ENCODE results near the gene ARHGEF12. TPM values are rescaled to one million over a fixed set of nuclear protein-coding genes. Genes with fewer than 3 reads are reported as not detected.

Gene ARHGEF12
- total and polyA plus RNA-seq, 7 experiments from 2014 or later: 0.38 to 13.1 (median 2.7) TPM

GRCh38 chr11:120326845-120327281 is 9.3 kb upstream of the ARHGEF12 start:
- POLR2A ChIA-PET: interaction anchor here (1.4 kb wide), 1 partner anchor 8 kb away, joined by 4 read pairs; no protein-coding TSS in a partner anchor
- H3K36me3 Mint-ChIP-seq: peaks cover 0 to 3% (median 0%) of the 10 kb centered on the region in 5 donors
- no peak overlapping the region for H3K27ac ChIP-seq (ENCODE audit: low read depth, low read length)
- peaks cover 7 to 27% of the 10 kb centered on the region in 2 donors for H3K27me3 ChIP-seq (ENCODE audit: control insufficient read depth in 2 of 2, insufficient read depth in 2 of 2, low read length in 2 of 2)
- H3K27ac Mint-ChIP-seq: no peak overlapping the region
- intact Hi-C loops (cut with micrococcal nuclease): loop anchor here in 1 of 2 donors (1.0 kb wide), 1 partner anchor 8 kb away; no protein-coding TSS in a partner anchor
- H3K9me3 ChIP-seq (ENCODE audit: control insufficient read depth in 2 of 3, low read length in 3 of 3): no peaks in the 10 kb centered on the region
- DNase-seq (no peak), ATAC-seq (peak; percentile 43)
- H3K4me1 Mint-ChIP-seq: peaks cover 15 to 30% (median 23%) of the 10 kb centered on the region in 7 donors
- peaks cover 67 to 85% (median 78%) of the 10 kb centered on the region in 5 donors for H3K27me3 Mint-ChIP-seq
- CTCF ChIA-PET: no interaction called here
- H3K4me3 ChIP-seq (ENCODE audit: low read length): no peak overlapping the region
- peaks cover 5 to 9% of the 10 kb centered on the region in 2 donors for H3K4me1 ChIP-seq (ENCODE audit: control insufficient read depth in 2 of 2, insufficient read depth in 2 of 2, low read length in 2 of 2)
- H3K4me3 Mint-ChIP-seq: peak overlapping the region in 2 of 10 donors; percentile 5 to 72
- no peaks in the 10 kb centered on the region for H3K36me3 ChIP-seq (ENCODE audit: control insufficient read depth in 2 of 3, insufficient read depth in 3 of 3, low read length in 3 of 3)
- H3K9me3 Mint-ChIP-seq: peaks cover 0 to 3% (median 0%) of the 10 kb centered on the region in 11 donors

DNA sequence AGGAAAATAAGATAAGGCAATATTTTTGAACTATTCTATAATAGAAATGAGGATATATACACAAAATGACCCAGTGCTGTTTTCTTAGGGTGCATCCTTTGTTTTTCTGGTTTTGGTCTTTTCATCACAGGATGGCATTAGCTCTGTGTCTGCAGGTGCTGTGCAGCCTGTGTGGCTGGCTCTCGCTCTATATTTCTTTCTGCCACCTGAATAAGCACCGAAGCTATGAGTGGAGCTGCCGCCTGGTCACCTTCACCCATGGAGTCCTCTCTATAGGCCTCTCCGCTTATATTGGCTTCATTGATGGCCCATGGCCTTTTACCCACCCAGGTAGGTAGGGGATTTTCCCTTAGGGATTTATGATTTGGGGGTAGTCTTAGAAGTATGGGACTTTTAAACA is 8.9 kb upstream of the ARHGEF12 start:
- Histone ChIP-seq H3K4me1 (ENCODE audit: control insufficient read depth in 2 of 2, insufficient read depth in 2 of 2, low read length in 2 of 2) (peaks cover 5 to 9% of the 10 kb centered on the region in 2 donors), H3K27me3 (ENCODE audit: control insufficient read depth in 2 of 2, insufficient read depth in 2 of 2, low read length in 2 of 2) (peaks cover 7 to 27% of the 10 kb centered on the region in 2 donors), H3K4me3 (ENCODE audit: low read length) (no peak overlapping the region), H3K9me3 (ENCODE audit: control insufficient read depth in 2 of 3, low read length in 3 of 3) (no peaks in the 10 kb centered on the region), H3K27ac (ENCODE audit: low read depth, low read length) (no peak overlapping the region), H3K36me3 (ENCODE audit: control insufficient read depth in 2 of 3, insufficient read depth in 3 of 3, low read length in 3 of 3) (no peaks in the 10 kb centered on the region)
- peaks cover 68 to 88% (median 77%) of the 10 kb centered on the region in 5 donors for H3K27me3 Mint-ChIP-seq
- no peak overlapping the region for H3K27ac Mint-ChIP-seq
- ChIA-PET CTCF (interaction anchor here (0.6 kb wide), 1 partner anchor 30 kb away, joined by 4 read pairs; no protein-coding TSS in a partner anchor), POLR2A (interaction anchor here (1.4 kb wide), 1 partner anchor 8 kb away, joined by 4 read pairs; no protein-coding TSS in a partner anchor)
- intact Hi-C loops (cut with micrococcal nuclease): no loop called here
- H3K9me3 Mint-ChIP-seq: peaks cover 0 to 3% (median 0%) of the 10 kb centered on the region in 11 donors
- peaks cover 15 to 30% (median 23%) of the 10 kb centered on the region in 7 donors for H3K4me1 Mint-ChIP-seq
- ATAC-seq: no peak
- no peak overlapping the region for H3K4me3 Mint-ChIP-seq
- no peak for DNase-seq
- H3K36me3 Mint-ChIP-seq: peaks cover 0 to 3% (median 0%) of the 10 kb centered on the region in 5 donors

DNA sequence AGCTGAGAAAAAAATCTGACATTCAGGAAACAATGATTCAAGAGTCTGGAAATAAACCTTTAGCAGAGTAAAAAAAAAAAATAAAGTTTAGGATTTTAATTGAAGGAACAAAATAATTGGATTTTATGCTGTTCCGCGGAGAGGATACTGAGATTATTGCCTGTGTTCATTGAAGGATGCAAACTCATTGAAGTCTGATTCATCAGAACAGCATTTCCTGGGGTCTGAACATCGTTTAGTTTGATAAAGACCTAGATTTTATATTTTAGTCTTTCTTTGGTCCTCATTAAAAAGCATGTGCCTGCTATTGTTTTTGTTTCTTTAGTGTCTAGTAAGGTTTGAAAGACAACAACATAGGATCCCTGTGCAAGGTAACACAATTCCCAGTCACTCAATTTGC is 6.7 kb upstream of the ARHGEF12 start:
- POLR2A ChIA-PET: no interaction called here
- Histone ChIP-seq H3K9me3 (ENCODE audit: control insufficient read depth in 2 of 3, low read length in 3 of 3) (no peaks in the 10 kb centered on the region), H3K4me3 (ENCODE audit: low read length) (no peak overlapping the region), H3K27ac (ENCODE audit: low read depth, low read length) (no peak overlapping the region), H3K36me3 (ENCODE audit: control insufficient read depth in 2 of 3, insufficient read depth in 3 of 3, low read length in 3 of 3) (no peaks in the 10 kb centered on the region), H3K27me3 (ENCODE audit: control insufficient read depth in 2 of 2, insufficient read depth in 2 of 2, low read length in 2 of 2) (peaks cover 7 to 21% of the 10 kb centered on the region in 2 donors), H3K4me1 (ENCODE audit: control insufficient read depth in 2 of 2, insufficient read depth in 2 of 2, low read length in 2 of 2) (peaks cover 5 to 8% of the 10 kb centered on the region in 2 donors)
- intact Hi-C loops (cut with micrococcal nuclease): no loop called here
- Mint-ChIP-seq H3K36me3 (peaks cover 0 to 3% (median 0%) of the 10 kb centered on the region in 5 donors), H3K27me3 (peaks cover 61 to 80% (median 69%) of the 10 kb centered on the region in 5 donors), H3K4me1 (peaks cover 15 to 26% (median 23%) of the 10 kb centered on the region in 7 donors), H3K4me3 (no peak overlapping the region), H3K27ac (no peak overlapping the region), H3K9me3 (peaks cover 0 to 3% (median 0%) of the 10 kb centered on the region in 11 donors)
- ATAC-seq: no peak
- DNase-seq: no peak
- CTCF ChIA-PET: no interaction called here

GRCh38 chr11:120330045-120330444 is 6.2 kb upstream of the ARHGEF12 start:
- H3K9me3 Mint-ChIP-seq: peaks cover 0 to 3% (median 0%) of the 10 kb centered on the region in 11 donors
- intact Hi-C loops (cut with micrococcal nuclease): loop anchor here (10.0 kb wide), 2 partner anchors 145 to 605 kb away; partner anchors contain the start of gene NECTIN1 (in 1 of the 2)
- peaks cover 15 to 24% (median 21%) of the 10 kb centered on the region in 7 donors for H3K4me1 Mint-ChIP-seq
- H3K4me1 ChIP-seq (ENCODE audit: control insufficient read depth in 2 of 2, insufficient read depth in 2 of 2, low read length in 2 of 2): peaks cover 3 to 6% of the 10 kb centered on the region in 2 donors
- ChIA-PET CTCF (no interaction called here), POLR2A (no interaction called here)
- no peaks in the 10 kb centered on the region for H3K9me3 ChIP-seq (ENCODE audit: control insufficient read depth in 2 of 3, low read length in 3 of 3)
- ATAC-seq (no peak), DNase-seq (no peak)
- no peak overlapping the region for H3K4me3 Mint-ChIP-seq
- H3K4me3 ChIP-seq (ENCODE audit: low read length): no peak overlapping the region
- H3K27ac ChIP-seq (ENCODE audit: low read depth, low read length): no peak overlapping the region
- peaks cover 0 to 3% (median 0%) of the 10 kb centered on the region in 5 donors for H3K36me3 Mint-ChIP-seq
- H3K27ac Mint-ChIP-seq: no peak overlapping the region
- peaks cover 7 to 20% of the 10 kb centered on the region in 2 donors for H3K27me3 ChIP-seq (ENCODE audit: control insufficient read depth in 2 of 2, insufficient read depth in 2 of 2, low read length in 2 of 2)
- peaks cover 57 to 75% (median 65%) of the 10 kb centered on the region in 5 donors for H3K27me3 Mint-ChIP-seq
- H3K36me3 ChIP-seq (ENCODE audit: control insufficient read depth in 2 of 3, insufficient read depth in 3 of 3, low read length in 3 of 3): no peaks in the 10 kb centered on the region

GRCh38 chr11:120331301-120331996 is 4.8 kb upstream of the ARHGEF12 start:
- POLR2A ChIA-PET: interaction anchor here (0.7 kb wide), 1 partner anchor 350 kb away, joined by 8 read pairs; no protein-coding TSS in a partner anchor
- Mint-ChIP-seq H3K27ac (no peak overlapping the region), H3K4me1 (peaks cover 10 to 19% (median 17%) of the 10 kb centered on the region in 7 donors), H3K27me3 (peaks cover 48 to 65% (median 54%) of the 10 kb centered on the region in 5 donors), H3K9me3 (peaks cover 0 to 3% (median 0%) of the 10 kb centered on the region in 11 donors), H3K36me3 (peaks cover 0 to 3% (median 0%) of the 10 kb centered on the region in 5 donors), H3K4me3 (no peak overlapping the region)
- Histone ChIP-seq H3K27me3 (ENCODE audit: control insufficient read depth in 2 of 2, insufficient read depth in 2 of 2, low read length in 2 of 2) (peaks cover 0 to 7% of the 10 kb centered on the region in 2 donors), H3K4me3 (ENCODE audit: low read length) (no peak overlapping the region), H3K9me3 (ENCODE audit: control insufficient read depth in 2 of 3, low read length in 3 of 3) (no peaks in the 10 kb centered on the region), H3K27ac (ENCODE audit: low read depth, low read length) (no peak overlapping the region), H3K4me1 (ENCODE audit: control insufficient read depth in 2 of 2, insufficient read depth in 2 of 2, low read length in 2 of 2) (peaks cover 9 to 14% of the 10 kb centered on the region in 2 donors), H3K36me3 (ENCODE audit: control insufficient read depth in 2 of 3, insufficient read depth in 3 of 3, low read length in 3 of 3) (no peaks in the 10 kb centered on the region)
- ATAC-seq (no peak), DNase-seq (no peak)
- CTCF ChIA-PET: no interaction called here
- intact Hi-C loops (cut with micrococcal nuclease): loop anchor here (10.0 kb wide), 2 partner anchors 143 to 607 kb away; partner anchors contain the start of gene NECTIN1 (in 1 of the 2)

DNA sequence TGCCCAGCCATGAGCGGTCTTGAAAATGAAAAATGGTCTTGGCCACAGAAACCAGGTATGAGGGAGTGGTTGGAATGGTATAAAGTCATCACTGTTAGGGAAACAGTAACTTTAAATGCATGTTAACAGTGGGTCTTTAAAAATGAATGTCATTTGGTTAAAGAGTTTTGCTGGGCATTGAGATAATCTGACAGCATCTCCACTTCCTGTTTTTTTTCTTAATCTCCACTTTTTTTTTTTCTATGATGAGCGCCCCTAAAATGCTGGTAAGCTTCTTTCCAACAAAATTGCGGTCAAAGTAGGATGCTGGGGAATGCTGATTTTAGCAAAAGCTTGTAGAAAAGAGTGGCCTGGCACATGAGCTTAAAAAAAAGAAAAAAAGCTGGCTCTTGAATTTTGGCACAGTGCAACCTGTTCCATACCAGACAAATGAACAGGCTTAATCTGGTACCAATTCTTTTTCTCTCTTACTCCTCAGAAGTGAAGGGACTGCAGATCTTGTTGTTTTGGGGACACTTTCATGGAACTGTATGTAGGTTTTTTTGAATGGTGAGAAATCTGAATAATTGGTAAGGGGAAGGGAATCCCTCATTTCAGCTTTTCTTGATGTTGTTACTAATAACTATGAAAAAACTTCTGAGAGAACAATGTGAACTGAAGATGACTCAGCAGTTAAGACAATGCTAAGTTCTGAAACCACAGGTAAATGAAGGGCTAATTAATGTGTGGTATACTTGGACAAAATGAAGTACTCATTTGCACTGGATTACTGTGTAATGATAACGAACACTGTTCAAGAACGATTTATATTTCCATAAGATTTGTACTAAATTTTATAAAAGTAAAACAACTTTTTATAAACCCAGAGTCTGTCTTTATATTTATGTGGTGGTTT is 3.1 kb upstream of the ARHGEF12 start:
- no peak for ATAC-seq

More for the DNA sequence above, 3.1 kb upstream of the ARHGEF12 start:
- ChIA-PET POLR2A (no interaction called here), CTCF (interaction anchor here (0.7 to 3.7 kb wide), 2 partner anchors 32 to 351 kb away, joined by 3 to 23 read pairs; no protein-coding TSS in a partner anchor)
- no peak for DNase-seq
- Mint-ChIP-seq H3K27ac (no peak overlapping the region), H3K27me3 (peaks cover 46 to 63% (median 52%) of the 10 kb centered on the region in 5 donors), H3K9me3 (peaks cover 0 to 9% (median 1%) of the 10 kb centered on the region in 11 donors), H3K4me1 (peaks cover 17 to 22% (median 20%) of the 10 kb centered on the region in 7 donors), H3K4me3 (no peak overlapping the region), H3K36me3 (peaks cover 0 to 8% (median 0%) of the 10 kb centered on the region in 5 donors)
- no peaks in the 10 kb centered on the region for H3K9me3 ChIP-seq (ENCODE audit: control insufficient read depth in 2 of 3, low read length in 3 of 3)
- H3K4me1 ChIP-seq (ENCODE audit: control insufficient read depth in 2 of 2, insufficient read depth in 2 of 2, low read length in 2 of 2): peaks cover 13 to 22% of the 10 kb centered on the region in 2 donors
- intact Hi-C loops (cut with micrococcal nuclease): loop anchor here (10.0 kb wide), 2 partner anchors 142 to 608 kb away; partner anchors contain the start of gene NECTIN1 (in 1 of the 2)
- no peak overlapping the region for H3K4me3 ChIP-seq (ENCODE audit: low read length)
- peaks cover 0 to 7% of the 10 kb centered on the region in 2 donors for H3K27me3 ChIP-seq (ENCODE audit: control insufficient read depth in 2 of 2, insufficient read depth in 2 of 2, low read length in 2 of 2)
- H3K36me3 ChIP-seq (ENCODE audit: control insufficient read depth in 2 of 3, insufficient read depth in 3 of 3, low read length in 3 of 3): no peaks in the 10 kb centered on the region
- H3K27ac ChIP-seq (ENCODE audit: low read depth, low read length): no peak overlapping the region

Data from naive thymus-derived CD4-positive, alpha-beta T cell (primary cell).